Measurements from ENCODE around the gene PANK4. TPM values are rescaled to one million over a fixed set of nuclear protein-coding genes. Genes with fewer than 3 reads are reported as not detected.

PANK4 gene
- total and polyA plus RNA-seq, 2 of the 8 experiments (the other 6 are each of a cell fraction or from before 2014, with no cell fraction given) = 20.1 to 29.7 TPM

- CTCF ChIA-PET (ENCODE audit: partially characterized antibody) = interaction anchor here (0.7 to 2.3 kb wide), 8 partner anchors 9 to 101 kb away, joined by 3 to 8 read pairs (median 5); no protein-coding TSS in a partner anchor
- Histone ChIP-seq H2BK12ac (ENCODE audit: low read depth, low read length) (no peak overlapping the region), H4K91ac (replicated peaks; ENCODE audit: insufficient read length, low read length) (no peak overlapping the region), H2AK5ac (ENCODE audit: low read depth, low read length) (no peak overlapping the region), H3K79me1 (ENCODE audit: low read depth, low read length) (no peaks in the 10 kb centered on the region), H2BK120ac (replicated peaks; ENCODE audit: low read depth, low read length) (no peak overlapping the region), H3K9ac (replicated peaks in 1 of 4; ENCODE audit: extremely low read depth in 1 of 4, low read depth in 3 of 4, low read length in 3 of 4) (no peak overlapping the region; a peak in 2 of 7 replicates), H3K4me3 (ENCODE audit: extremely low read depth in 1 of 4, insufficient read depth in 2 of 4, low read depth in 3 of 4, low read length in 4 of 4) (no peak overlapping the region), H3K23ac (ENCODE audit: insufficient read length) (no peak overlapping the region), H3K27ac (ENCODE audit: low read depth, low read length) (no peak overlapping the region), H4K20me1 (replicated peaks in 1 of 2; ENCODE audit: control insufficient read depth in 1 of 2, insufficient read depth in 2 of 2, low read length in 2 of 2) (no peaks in the 10 kb centered on the region), H3K23me2 (ENCODE audit: low read depth, low read length) (no peaks in the 10 kb centered on the region), H2BK15ac (ENCODE audit: low read length) (no peak overlapping the region), H4K8ac (ENCODE audit: extremely low read depth, insufficient read depth, low read length) (peak overlapping the region; percentile 79; the same call in 1 of the 2 replicates), H3K79me2 (ENCODE audit: control insufficient read depth in 1 of 2, insufficient read depth in 2 of 2, low read length in 2 of 2) (no peaks in the 10 kb centered on the region), H4K5ac (ENCODE audit: insufficient read length, low read depth, low read length) (no peak overlapping the region), H3K36me3 (ENCODE audit: control insufficient read depth in 2 of 4, insufficient read depth in 4 of 4, low read length in 3 of 4) (no peaks in the 10 kb centered on the region), H3K4ac (replicated peaks; ENCODE audit: insufficient read length, low read depth, low read length) (no peak overlapping the region), H3K9me3 (ENCODE audit: insufficient read depth in 2 of 2, low read depth in 1 of 2, low read length in 1 of 2) (no peaks in the 10 kb centered on the region), H3K14ac (ENCODE audit: insufficient read length) (no peak overlapping the region), H3K27me3 (replicated peaks in 1 of 4; ENCODE audit: control insufficient read depth in 3 of 4, extremely low read depth in 1 of 4, insufficient read depth in 3 of 4, low read length in 3 of 4) (no peaks in the 10 kb centered on the region; a peak in 1 of 7 replicates), H2BK20ac (ENCODE audit: low read length) (no peak overlapping the region), H2AFZ (ENCODE audit: low read length) (no peak overlapping the region), H2BK5ac (ENCODE audit: low read depth, low read length) (no peak overlapping the region; the same call in 1 of the 2 replicates), H3K4me2 (ENCODE audit: insufficient read depth in 1 of 2, low read depth in 2 of 2, low read length in 2 of 2) (no peak overlapping the region), H3K4me1 (replicated peaks in 1 of 4; ENCODE audit: control insufficient read depth in 3 of 4, insufficient read depth in 4 of 4, low read length in 3 of 4) (no peaks in the 10 kb centered on the region), H3K56ac (replicated peaks; ENCODE audit: insufficient read length, low read depth, low read length) (no peak overlapping the region), H3K18ac (ENCODE audit: extremely low read depth, low read length) (no peak overlapping the region)
- POLR2A ChIA-PET (ENCODE audit: partially characterized antibody) = interaction anchor here (1.7 kb wide), 1 partner anchor 52 kb away, joined by 3 read pairs; no protein-coding TSS in a partner anchor
- WGBS, 2 experiments (ENCODE audit: extremely low coverage in 1 of 2, insufficient coverage in 1 of 2, insufficient read length in 1 of 2, insufficient replicate concordance in 2 of 2, low coverage in 1 of 2, low lambda C conversion rate in 2 of 2, missing lambda C conversion rate in 1 of 2) = 95% methylated on average over 15 of the region's 18 CpGs; no CpG with 5 or more reads in 1 of the 2 experiments
- FAIRE-seq (no peak), DNase-seq (ENCODE audit: low read depth in 1 of 2, low spot score in 2 of 2) (no peak)
- no peak for TF ChIP-seq CHD1 (IDR thresholded peaks at IDR 0.05; ENCODE audit: low read depth, low read length)
- no peak for TF ChIP-seq HDAC2 (IDR thresholded peaks at IDR 0.05; ENCODE audit: borderline replicate concordance in 1 of 2, low read depth in 2 of 2, low read length in 2 of 2)
- no peak for TF ChIP-seq EGR1 (IDR thresholded peaks at IDR 0.05; ENCODE audit: borderline replicate concordance, low read depth, low read length)
- TF ChIP-seq USF2 (IDR thresholded peaks at IDR 0.05; ENCODE audit: low read length) = no peak
- no peak for TF ChIP-seq CTBP2 (IDR thresholded peaks at IDR 0.05; ENCODE audit: borderline replicate concordance, insufficient read depth, insufficient read length, low read length)
- no peak for TF ChIP-seq CBX8 (IDR thresholded peaks at IDR 0.05; ENCODE audit: borderline replicate concordance, low read depth, low read length)
- TF ChIP-seq GABPA (IDR thresholded peaks at IDR 0.05; ENCODE audit: borderline replicate concordance, insufficient read depth, low read length) = no peak
- no peak for TF ChIP-seq EZH2 (IDR thresholded peaks at IDR 0.05; ENCODE audit: low read depth, low read length, severe bottlenecking)
- no peak for TF ChIP-seq SIRT6 (IDR thresholded peaks at IDR 0.05; ENCODE audit: low read length)
- TF ChIP-seq RNF2 (IDR thresholded peaks at IDR 0.05; ENCODE audit: borderline replicate concordance, low read depth, low read length, missing control alignments, poor library complexity, severe bottlenecking) = no peak
These were observed 65.2 kb downstream of the PANK4 start for GRCh38 chr1:2460996-2461751.

Measured in H1 (cell line).